Lung (tissue), 12 donors: ENCODE results near the gene TRIM72. TPM values are rescaled to one million over a fixed set of nuclear protein-coding genes. Genes with fewer than 3 reads are reported as not detected.

ENCODE experiments used
- ATAC-seq: fragments of 200-7000 bp; cut with Tn5 transposase; one replicate; pipeline ENCODE4 v1.9.1; 2020; ENCODE audit warnings: moderate number of reproducible peaks; ENCODE audit not compliant: insufficient read depth, low FRiP score
- DNase-seq, 3 donors: peaks; one replicate each; pipeline ENCODE4 v3.0.0-alpha.2; 2013 to 2017
- H3K27ac ChIP-seq, 2 donors: one replicate each; pipeline ENCODE4 v1.5.1; 2013; ENCODE audit warnings: mild to moderate bottlenecking in 2 of 2, moderate library complexity in 2 of 2, control low read depth in 1 of 2, inconsistent platforms in 1 of 2, low read depth in 1 of 2, low read length in 1 of 2
- H3K27me3 ChIP-seq, 3 donors: one replicate each; pipeline ENCODE4 v1.5.1; 2013; ENCODE audit warnings: low read length in 2 of 3; ENCODE audit not compliant: control insufficient read depth in 3 of 3, insufficient read depth in 3 of 3
- H3K36me3 ChIP-seq, 4 donors: one replicate each; pipeline ENCODE4 v1.5.1; 2013; ENCODE audit warnings: low read length in 4 of 4, mild to moderate bottlenecking in 1 of 4, moderate library complexity in 1 of 4; ENCODE audit not compliant: control insufficient read depth in 4 of 4, insufficient read depth in 4 of 4
- H3K4me1 ChIP-seq, 5 donors: one replicate each; pipeline ENCODE4 v1.5.1; 2013; ENCODE audit warnings: low read length in 5 of 5, mild to moderate bottlenecking in 2 of 5, moderate library complexity in 1 of 5; ENCODE audit not compliant: control insufficient read depth in 5 of 5, insufficient read depth in 5 of 5
- H3K4me3 ChIP-seq: one replicate; pipeline ENCODE4 v1.5.1; 2013; ENCODE audit warnings: mild to moderate bottlenecking, control low read depth, moderate library complexity
- H3K9ac ChIP-seq, 2 donors: one replicate each; pipeline ENCODE4 v1.5.1; 2013; ENCODE audit warnings: low read length in 2 of 2, control low read depth in 1 of 2; ENCODE audit not compliant: insufficient read depth in 1 of 2
- H3K9me3 ChIP-seq, 4 donors: one replicate each; pipeline ENCODE4 v1.5.1; 2013; ENCODE audit warnings: low read length in 3 of 4, mild to moderate bottlenecking in 1 of 4, moderate library complexity in 1 of 4; ENCODE audit not compliant: control insufficient read depth in 4 of 4, insufficient read depth in 3 of 4
- WGBS, 2 donors: extraction: QIAGEN DNeasy Blood & Tissue Kit; methylation state at CpG; one replicate each; pipeline ENCODE4 v1.1.7; 2013; 5-methylcytosine and 5-hydroxymethylcytosine counted together
- polyA plus RNA-seq, 2 donors: library from polyadenylated mRNA; stranded (reverse); fragments of 200-250 nt; gene quantifications; one replicate each; pipeline ENCODE4 v1.2.1, GENCODE V29; 2013
- total RNA-seq, 2 donors: library from RNA; depleted of rRNA in 1 of 2; stranded (reverse); fragments of >200 nt in 1 of 2; gene quantifications; one replicate each; pipeline ENCODE4 v1.2.1, GENCODE V29; 2014 to 2021
- TF ChIP-seq, protein P1 (sequence below): IDR thresholded peaks from 2 replicates; pipeline ENCODE4 v1.5.1; 2012; ENCODE audit warnings: mild to moderate bottlenecking; ENCODE audit errors: control extremely low read depth, extremely low read depth
- donor health status: control.
- donor health status: control.
- donor health status: Bipolar disorder and iron deficiency.
- donor health status: healthy.
- donor health status: DM: yes; HTN: yes; CAD: no.

Gene TRIM72
- total and polyA plus RNA-seq, 4 donors: 0.02 to 0.09 (median 0.03) TPM; not detected in 1

DNA sequence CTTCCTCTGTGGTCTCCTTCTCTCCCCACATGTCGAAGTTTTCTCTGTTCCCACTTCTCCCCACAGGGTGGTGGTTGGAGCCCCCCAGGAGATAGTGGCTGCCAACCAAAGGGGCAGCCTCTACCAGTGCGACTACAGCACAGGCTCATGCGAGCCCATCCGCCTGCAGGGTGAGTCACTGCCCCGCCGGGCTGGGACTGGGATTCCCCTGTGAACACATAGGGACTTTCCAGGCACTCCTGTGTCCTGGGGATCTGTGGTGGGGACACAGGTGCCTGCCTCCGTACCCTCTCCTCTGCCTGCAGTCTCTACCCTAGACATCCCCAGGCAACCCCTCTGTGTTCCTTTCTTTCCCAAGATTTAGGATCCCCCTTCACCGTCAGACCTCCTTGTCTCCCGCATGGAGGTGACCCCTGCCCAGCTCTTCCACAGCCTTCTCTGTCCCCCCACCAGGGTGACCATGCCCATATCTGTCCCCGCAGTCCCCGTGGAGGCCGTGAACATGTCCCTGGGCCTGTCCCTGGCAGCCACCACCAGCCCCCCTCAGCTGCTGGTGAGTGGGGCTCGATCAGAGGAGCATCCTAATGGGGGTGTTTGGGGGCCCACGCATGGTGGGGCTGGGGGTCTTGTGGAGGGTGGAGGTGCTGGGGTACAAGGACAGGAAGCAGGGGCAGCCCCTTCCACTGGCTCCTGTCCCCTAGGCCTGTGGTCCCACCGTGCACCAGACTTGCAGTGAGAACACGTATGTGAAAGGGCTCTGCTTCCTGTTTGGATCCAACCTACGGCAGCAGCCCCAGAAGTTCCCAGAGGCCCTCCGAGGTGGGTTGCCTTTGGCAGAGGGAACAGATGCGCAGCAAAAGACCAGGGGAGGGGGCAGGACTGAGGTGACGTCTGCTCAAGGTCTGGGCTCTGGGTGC lies 51.7 kb downstream of the TRIM72 start:
- no peaks in the 10 kb centered on the region for H3K36me3 ChIP-seq
- 50 to 51% methylated on average over 20 of the region's 20 CpGs for WGBS, 2 donors
- H3K4me3 ChIP-seq: no peak overlapping the region
- TF ChIP-seq, protein P1, sequence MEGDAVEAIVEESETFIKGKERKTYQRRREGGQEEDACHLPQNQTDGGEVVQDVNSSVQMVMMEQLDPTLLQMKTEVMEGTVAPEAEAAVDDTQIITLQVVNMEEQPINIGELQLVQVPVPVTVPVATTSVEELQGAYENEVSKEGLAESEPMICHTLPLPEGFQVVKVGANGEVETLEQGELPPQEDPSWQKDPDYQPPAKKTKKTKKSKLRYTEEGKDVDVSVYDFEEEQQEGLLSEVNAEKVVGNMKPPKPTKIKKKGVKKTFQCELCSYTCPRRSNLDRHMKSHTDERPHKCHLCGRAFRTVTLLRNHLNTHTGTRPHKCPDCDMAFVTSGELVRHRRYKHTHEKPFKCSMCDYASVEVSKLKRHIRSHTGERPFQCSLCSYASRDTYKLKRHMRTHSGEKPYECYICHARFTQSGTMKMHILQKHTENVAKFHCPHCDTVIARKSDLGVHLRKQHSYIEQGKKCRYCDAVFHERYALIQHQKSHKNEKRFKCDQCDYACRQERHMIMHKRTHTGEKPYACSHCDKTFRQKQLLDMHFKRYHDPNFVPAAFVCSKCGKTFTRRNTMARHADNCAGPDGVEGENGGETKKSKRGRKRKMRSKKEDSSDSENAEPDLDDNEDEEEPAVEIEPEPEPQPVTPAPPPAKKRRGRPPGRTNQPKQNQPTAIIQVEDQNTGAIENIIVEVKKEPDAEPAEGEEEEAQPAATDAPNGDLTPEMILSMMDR: no peak
- H3K9ac ChIP-seq: no peak overlapping the region
- peaks cover 0 to under 1% (median 0%) of the 10 kb centered on the region in 3 donors for H3K27me3 ChIP-seq
- peaks cover 0 to 2% (median 0%) of the 10 kb centered on the region in 5 donors for H3K4me1 ChIP-seq
- H3K27ac ChIP-seq: no peak overlapping the region
- no peak for DNase-seq
- ATAC-seq: peak; percentile 34
- H3K9me3 ChIP-seq: no peaks in the 10 kb centered on the region

DNA sequence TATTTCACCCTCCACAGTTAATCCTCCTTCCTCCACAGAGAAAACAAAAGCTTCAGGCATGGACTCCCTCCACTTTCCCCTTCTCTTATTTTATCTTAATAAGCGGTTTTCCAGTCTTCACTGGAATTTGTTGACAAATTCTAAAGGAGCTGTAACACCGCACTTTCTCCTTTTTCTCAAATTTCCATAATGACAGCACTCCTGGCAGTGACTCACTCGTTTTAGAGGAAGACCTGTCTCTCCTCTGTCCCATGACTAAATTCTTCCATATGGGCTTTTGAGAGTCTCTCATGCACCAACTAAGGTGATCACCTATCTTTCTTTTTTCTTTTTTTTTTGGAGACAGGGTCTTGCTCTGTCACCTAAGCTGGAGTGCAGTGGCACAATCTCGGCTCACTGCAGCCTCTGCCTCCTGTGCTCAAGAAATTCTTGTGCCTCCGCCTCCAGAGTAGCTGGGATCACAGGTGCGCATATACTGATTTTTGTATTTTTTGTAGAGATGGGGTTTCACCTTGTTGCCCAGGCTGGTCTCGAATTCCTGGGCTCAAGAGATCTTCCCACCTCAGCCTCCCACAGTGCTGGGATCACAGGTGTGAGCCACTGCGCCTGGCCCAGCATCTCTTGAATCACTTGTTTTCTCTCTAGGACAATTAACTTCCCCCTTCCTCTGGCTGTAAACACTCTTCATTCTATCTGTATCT lies 53.6 kb downstream of the TRIM72 start:
- Histone ChIP-seq H3K36me3 (no peaks in the 10 kb centered on the region), H3K4me1 (peaks cover 0 to 2% (median 0%) of the 10 kb centered on the region in 5 donors), H3K9me3 (peaks cover 0 to 3% (median 0%) of the 10 kb centered on the region in 4 donors), H3K4me3 (no peak overlapping the region), H3K9ac (no peak overlapping the region), H3K27me3 (no peaks in the 10 kb centered on the region), H3K27ac (no peak overlapping the region)
- ATAC-seq (no peak), DNase-seq (no peak)
- TF ChIP-seq, protein P1: no peak
- WGBS, 2 donors: 64 to 75% methylated on average over 8 of the region's 8 CpGs

DNA sequence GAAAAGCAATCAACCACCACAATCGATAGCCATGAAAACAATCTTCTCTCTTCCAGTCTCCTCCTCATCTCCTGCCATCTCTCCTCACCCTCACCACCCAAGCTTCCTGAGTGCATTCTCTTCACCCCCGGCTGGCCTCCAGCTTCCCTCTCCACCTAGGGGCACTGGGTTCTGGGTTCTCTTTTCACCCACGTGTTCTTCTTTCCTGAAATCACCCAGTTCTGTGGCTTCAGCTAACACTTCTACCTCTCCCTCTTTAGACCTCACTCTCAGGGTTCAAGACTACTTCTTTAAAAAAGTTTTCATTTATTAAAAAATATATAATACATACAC lies 54.1 kb downstream of the TRIM72 start:
- Histone ChIP-seq H3K4me3 (no peak overlapping the region), H3K4me1 (peaks cover 0 to 2% (median 0%) of the 10 kb centered on the region in 5 donors), H3K9me3 (peaks cover 0 to 3% (median 0%) of the 10 kb centered on the region in 4 donors), H3K9ac (no peak overlapping the region), H3K27ac (no peak overlapping the region), H3K36me3 (no peaks in the 10 kb centered on the region), H3K27me3 (no peaks in the 10 kb centered on the region)
- TF ChIP-seq, protein P1: no peak
- no peak for ATAC-seq
- no peak for DNase-seq
- WGBS, 2 donors: 23 to 43% methylated on average over 3 of the region's 3 CpGs
